ENCODE measurements around the gene ATP6V0E1. TPM values are rescaled to one million over a fixed set of nuclear protein-coding genes. Genes with fewer than 3 reads are reported as not detected.

The ATP6V0E1 gene
- polyA plus RNA-seq, 1 donor from 2014 or later = 427 TPM

- H3K36me3 Mint-ChIP-seq = peaks cover 16% of the 10 kb centered on the region
- H3K27ac Mint-ChIP-seq = peak overlapping the region in 1 of 3 donors; percentile 78
- H3K4me3 Mint-ChIP-seq = no peak overlapping the region
- peaks cover 22 to 27% (median 24%) of the 10 kb centered on the region in 3 donors for H3K4me1 Mint-ChIP-seq
- no peaks in the 10 kb centered on the region for H3K9me3 Mint-ChIP-seq
- H3K27me3 Mint-ChIP-seq = no peaks in the 10 kb centered on the region
Observed at GRCh38 chr5:173078878-173079277, 95.3 kb downstream of the ATP6V0E1 start.

Other genes with a start within 250 kb of the ATP6V0E1 start
- 705 TPM for gene DUSP1, start 212.6 kb upstream of the ATP6V0E1 start, polyA plus RNA-seq
- gene ERGIC1, start 149.5 kb upstream of the ATP6V0E1 start, polyA plus RNA-seq = 55.8 TPM
- 27.9 TPM for gene RPL26L1, start 24.3 kb upstream of the ATP6V0E1 start, polyA plus RNA-seq
- 53.6 TPM for gene CREBRF, start 72.6 kb downstream of the ATP6V0E1 start, polyA plus RNA-seq
- gene BNIP1, start 160.8 kb downstream of the ATP6V0E1 start, polyA plus RNA-seq = 10.2 TPM

Measured in IgD-negative memory B cell (primary cell).